HEK293 (cell line): ENCODE data around the gene ADAMTS14.

Experiments
- CTCF ChIA-PET: fragments of 350-600 bp; formaldehyde crosslinking; extraction: SDS; loops from one replicate; lab custom pipeline; 2021; ENCODE audit warnings: antibody characterized with exemption; lab: Yijun Ruan, JAX
- POLR2A ChIA-PET: fragments of 300-600 bp; formaldehyde crosslinking; extraction: SDS; loops from one replicate; lab custom pipeline; 2020; ENCODE audit warnings: antibody characterized with exemption, inconsistent platforms; lab: Yijun Ruan, JAX
- H3K27ac ChIP-seq: fragments of 200-500 bp; sonication (Bioruptor generic); 2 replicates; pipeline ENCODE4 v1.5.1; 2014; ENCODE audit warnings: low read depth, low read length, control low read depth, inconsistent platforms; ENCODE audit errors: extremely low read depth
- H3K36me3 ChIP-seq, 2 experiments: fragments of 200-500 bp in 1 of 2; sonication (Bioruptor generic) in 1 of 2; 1 replicate in 1 of 2; 2 replicates in 1 of 2; pipeline ENCODE4 v1.5.1; 2014 to 2017; ENCODE audit warnings: inconsistent platforms in 2 of 2, low read length in 2 of 2; ENCODE audit not compliant: control insufficient read depth in 2 of 2, insufficient read depth in 1 of 2
- H3K4me1 ChIP-seq: fragments of 200-500 bp; sonication (Bioruptor generic); 2 replicates; pipeline ENCODE4 v1.5.1; 2014; ENCODE audit warnings: mild to moderate bottlenecking, low read length, inconsistent platforms; ENCODE audit not compliant: control insufficient read depth, insufficient read depth
- H3K4me3 ChIP-seq: 2 replicates; pipeline ENCODE4 v1.5.1; 2011; ENCODE audit warnings: low read depth, mild to moderate bottlenecking, control low read depth, low read length, moderate library complexity
- H3K9me3 ChIP-seq: fragments of 200-500 bp; sonication (Bioruptor generic); 2 replicates; pipeline ENCODE4 v1.5.1; 2014; ENCODE audit warnings: low read depth, low read length, inconsistent platforms; ENCODE audit not compliant: control insufficient read depth, insufficient read depth
- EGR2 ChIP-seq: fragments of 450-650 bp; formaldehyde crosslinking; IDR thresholded peaks from 2 replicates; pipeline ENCODE4 v1.5.1; 2016; ENCODE audit warnings: low read depth, missing biosample characterization, missing genetic modification characterization
- GFI1B ChIP-seq: fragments of 450-650 bp; formaldehyde crosslinking; IDR thresholded peaks from 2 replicates; pipeline ENCODE4 v1.5.1; 2016; ENCODE audit warnings: missing biosample characterization, missing genetic modification characterization
- GLIS1 ChIP-seq: fragments of 450-650 bp; formaldehyde crosslinking; IDR thresholded peaks from 2 replicates; pipeline ENCODE4 v1.5.1; 2016; ENCODE audit warnings: missing biosample characterization, missing genetic modification characterization
- KLF8 ChIP-seq: fragments of 450-650 bp; formaldehyde crosslinking; IDR thresholded peaks from 2 replicates; pipeline ENCODE4 v1.5.1; 2016; ENCODE audit warnings: missing biosample characterization, missing genetic modification characterization
- MYNN ChIP-seq: fragments of 450-650 bp; formaldehyde crosslinking; IDR thresholded peaks from 2 replicates; pipeline ENCODE4 v1.5.1; 2016; ENCODE audit warnings: missing biosample characterization, missing genetic modification characterization, borderline replicate concordance
- REPIN1 ChIP-seq: fragments of 450-650 bp; formaldehyde crosslinking; IDR thresholded peaks from 2 replicates; pipeline ENCODE4 v1.5.1; 2017; ENCODE audit warnings: missing biosample characterization, missing genetic modification characterization, low read depth
- SP3 ChIP-seq: fragments of 450-650 bp; formaldehyde crosslinking; IDR thresholded peaks from 2 replicates; pipeline ENCODE4 v1.5.1; 2016; ENCODE audit warnings: missing biosample characterization, missing genetic modification characterization
- YY2 ChIP-seq: fragments of 450-650 bp; formaldehyde crosslinking; IDR thresholded peaks from 2 replicates; pipeline ENCODE4 v1.5.1; 2016; ENCODE audit warnings: missing biosample characterization, missing genetic modification characterization
- ZEB2 ChIP-seq: fragments of 450-650 bp; formaldehyde crosslinking; IDR thresholded peaks from 2 replicates; pipeline ENCODE4 v1.5.1; 2016; ENCODE audit warnings: missing biosample characterization, missing genetic modification characterization
- ZFHX2 ChIP-seq: fragments of 450-650 bp; formaldehyde crosslinking; conservative IDR thresholded peaks from 2 replicates; pipeline ENCODE4 v1.5.1; 2016; ENCODE audit warnings: missing biosample characterization, missing genetic modification characterization
- ZNF10 ChIP-seq: fragments of 450-650 bp; formaldehyde crosslinking; IDR thresholded peaks from 2 replicates; pipeline ENCODE4 v1.5.1; 2017; ENCODE audit warnings: missing biosample characterization, missing genetic modification characterization
- ZNF155 ChIP-seq: fragments of 450-650 bp; formaldehyde crosslinking; IDR thresholded peaks from 2 replicates; pipeline ENCODE4 v1.5.1; 2016; ENCODE audit warnings: missing biosample characterization, missing genetic modification characterization
- ZNF184 ChIP-seq: fragments of 450-650 bp; IDR thresholded peaks from 2 replicates; pipeline ENCODE4 v1.5.1; 2018; ENCODE audit warnings: missing biosample characterization, mild to moderate bottlenecking, missing genetic modification characterization
- ZNF223 ChIP-seq: fragments of 450-650 bp; formaldehyde crosslinking; IDR thresholded peaks from 2 replicates; pipeline ENCODE4 v1.5.1; 2016; ENCODE audit warnings: missing biosample characterization, missing genetic modification characterization
- ZNF24 ChIP-seq: fragments of 450-650 bp; formaldehyde crosslinking; IDR thresholded peaks from 2 replicates; pipeline ENCODE4 v1.5.1; 2016; ENCODE audit warnings: missing biosample characterization, missing genetic modification characterization
- ZNF514 ChIP-seq: fragments of 450-650 bp; formaldehyde crosslinking; IDR thresholded peaks from 2 replicates; pipeline ENCODE4 v1.5.1; 2016; ENCODE audit warnings: missing biosample characterization, missing genetic modification characterization
- ZNF626 ChIP-seq: fragments of 450-650 bp; sonication (Bioruptor Pico); formaldehyde crosslinking; IDR thresholded peaks from 2 replicates; pipeline ENCODE4 v1.5.1; 2018; ENCODE audit warnings: missing biosample characterization, missing genetic modification characterization, inconsistent platforms
- ZNF701 ChIP-seq: fragments of 450-650 bp; formaldehyde crosslinking; IDR thresholded peaks from 2 replicates; pipeline ENCODE4 v1.5.1; 2016; ENCODE audit warnings: missing biosample characterization, missing genetic modification characterization
- ZXDB ChIP-seq: fragments of 450-650 bp; formaldehyde crosslinking; IDR thresholded peaks from 2 replicates; pipeline ENCODE4 v1.5.1; 2016; ENCODE audit warnings: missing biosample characterization, missing genetic modification characterization
- TF ChIP-seq, protein P1 (sequence below): fragments of 450-650 bp; formaldehyde crosslinking; conservative IDR thresholded peaks from 2 replicates; pipeline ENCODE4 v1.5.1; 2016; ENCODE audit warnings: low read depth, missing biosample characterization, missing genetic modification characterization
- TF ChIP-seq, protein P2 (sequence below): fragments of 450-650 bp; formaldehyde crosslinking; optimal IDR thresholded peaks from 2 replicates; pipeline ENCODE3; 2016; ENCODE audit warnings: missing biosample characterization, mild to moderate bottlenecking, missing genetic modification characterization
- TF ChIP-seq, protein P3 (sequence below): fragments of 450-650 bp; formaldehyde crosslinking; IDR thresholded peaks from 2 replicates; pipeline ENCODE4 v1.5.1; 2016; ENCODE audit warnings: missing biosample characterization, missing genetic modification characterization
- TF ChIP-seq, protein P4 (sequence below): fragments of 450-650 bp; formaldehyde crosslinking; IDR thresholded peaks from 2 replicates; pipeline ENCODE4 v1.5.1; 2016; ENCODE audit warnings: missing biosample characterization, missing genetic modification characterization

The ADAMTS14 gene, protein sequence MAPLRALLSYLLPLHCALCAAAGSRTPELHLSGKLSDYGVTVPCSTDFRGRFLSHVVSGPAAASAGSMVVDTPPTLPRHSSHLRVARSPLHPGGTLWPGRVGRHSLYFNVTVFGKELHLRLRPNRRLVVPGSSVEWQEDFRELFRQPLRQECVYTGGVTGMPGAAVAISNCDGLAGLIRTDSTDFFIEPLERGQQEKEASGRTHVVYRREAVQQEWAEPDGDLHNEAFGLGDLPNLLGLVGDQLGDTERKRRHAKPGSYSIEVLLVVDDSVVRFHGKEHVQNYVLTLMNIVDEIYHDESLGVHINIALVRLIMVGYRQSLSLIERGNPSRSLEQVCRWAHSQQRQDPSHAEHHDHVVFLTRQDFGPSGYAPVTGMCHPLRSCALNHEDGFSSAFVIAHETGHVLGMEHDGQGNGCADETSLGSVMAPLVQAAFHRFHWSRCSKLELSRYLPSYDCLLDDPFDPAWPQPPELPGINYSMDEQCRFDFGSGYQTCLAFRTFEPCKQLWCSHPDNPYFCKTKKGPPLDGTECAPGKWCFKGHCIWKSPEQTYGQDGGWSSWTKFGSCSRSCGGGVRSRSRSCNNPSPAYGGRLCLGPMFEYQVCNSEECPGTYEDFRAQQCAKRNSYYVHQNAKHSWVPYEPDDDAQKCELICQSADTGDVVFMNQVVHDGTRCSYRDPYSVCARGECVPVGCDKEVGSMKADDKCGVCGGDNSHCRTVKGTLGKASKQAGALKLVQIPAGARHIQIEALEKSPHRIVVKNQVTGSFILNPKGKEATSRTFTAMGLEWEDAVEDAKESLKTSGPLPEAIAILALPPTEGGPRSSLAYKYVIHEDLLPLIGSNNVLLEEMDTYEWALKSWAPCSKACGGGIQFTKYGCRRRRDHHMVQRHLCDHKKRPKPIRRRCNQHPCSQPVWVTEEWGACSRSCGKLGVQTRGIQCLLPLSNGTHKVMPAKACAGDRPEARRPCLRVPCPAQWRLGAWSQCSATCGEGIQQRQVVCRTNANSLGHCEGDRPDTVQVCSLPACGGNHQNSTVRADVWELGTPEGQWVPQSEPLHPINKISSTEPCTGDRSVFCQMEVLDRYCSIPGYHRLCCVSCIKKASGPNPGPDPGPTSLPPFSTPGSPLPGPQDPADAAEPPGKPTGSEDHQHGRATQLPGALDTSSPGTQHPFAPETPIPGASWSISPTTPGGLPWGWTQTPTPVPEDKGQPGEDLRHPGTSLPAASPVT

DNA sequence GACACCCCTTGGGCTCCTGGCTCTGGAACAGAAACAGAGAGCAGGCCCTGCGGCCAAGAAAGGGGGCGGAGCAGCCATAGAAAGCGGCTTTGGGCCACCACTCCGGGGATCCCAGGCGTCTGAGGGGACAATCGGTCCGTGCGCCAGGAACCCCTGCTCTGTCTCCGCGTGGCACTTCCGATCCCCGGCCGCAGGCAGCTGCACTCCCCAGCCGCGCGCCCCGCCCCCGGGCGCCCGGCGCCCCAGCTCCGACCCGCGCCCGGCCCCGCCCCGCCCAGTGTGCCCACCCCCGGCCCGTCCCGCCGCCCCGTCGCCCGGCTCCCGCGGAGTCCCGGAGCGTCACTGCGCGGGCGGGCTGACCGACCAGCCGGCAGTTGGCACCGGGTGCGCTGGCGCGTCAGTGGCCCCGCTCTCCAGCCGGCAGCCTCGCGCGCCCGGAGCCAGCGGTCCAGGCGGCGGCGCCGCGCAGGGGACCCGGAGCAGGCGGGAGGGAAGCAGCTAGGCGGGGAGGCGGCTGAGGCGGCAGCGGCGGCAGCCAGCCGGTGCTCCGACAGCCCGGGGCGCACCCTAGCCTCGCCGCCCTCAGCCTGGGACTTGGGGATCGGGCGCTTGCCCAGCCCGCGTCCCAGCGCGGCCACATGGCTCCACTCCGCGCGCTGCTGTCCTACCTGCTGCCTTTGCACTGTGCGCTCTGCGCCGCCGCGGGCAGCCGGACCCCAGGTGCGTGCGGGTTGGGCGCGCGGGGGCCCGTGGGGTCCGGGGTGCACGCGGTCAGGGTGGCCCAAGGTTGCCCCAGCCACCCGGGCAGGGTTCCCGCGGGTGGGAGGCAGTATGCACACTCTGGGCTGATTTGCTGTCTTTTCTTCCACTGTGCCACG is at the start of gene ADAMTS14:
Gene ADAMTS14 (plus strand): TSS at position 342 of the 878 bp plus-strand sequence. CDS start 297 bp downstream, at position 639.
- H3K27ac ChIP-seq: no peak within 1 kb of the TSS
- CTCF ChIA-PET: interaction anchor here (0.6 kb wide), 1 partner anchor 123 kb away, joined by 3 read pairs; no protein-coding TSS in a partner anchor
- H3K9me3 ChIP-seq: no peaks in the 10 kb centered on the region
- H3K4me1 ChIP-seq: no peaks in the 10 kb centered on the region
- POLR2A ChIA-PET: no interaction called here
- peak within 1 kb of the TSS; percentile 24 for H3K4me3 ChIP-seq
- no peaks in the 10 kb centered on the region for H3K36me3 ChIP-seq
- TF ChIP-seq ZNF223 (tag by site-specific recombination): no peak
- TF ChIP-seq, protein P1, sequence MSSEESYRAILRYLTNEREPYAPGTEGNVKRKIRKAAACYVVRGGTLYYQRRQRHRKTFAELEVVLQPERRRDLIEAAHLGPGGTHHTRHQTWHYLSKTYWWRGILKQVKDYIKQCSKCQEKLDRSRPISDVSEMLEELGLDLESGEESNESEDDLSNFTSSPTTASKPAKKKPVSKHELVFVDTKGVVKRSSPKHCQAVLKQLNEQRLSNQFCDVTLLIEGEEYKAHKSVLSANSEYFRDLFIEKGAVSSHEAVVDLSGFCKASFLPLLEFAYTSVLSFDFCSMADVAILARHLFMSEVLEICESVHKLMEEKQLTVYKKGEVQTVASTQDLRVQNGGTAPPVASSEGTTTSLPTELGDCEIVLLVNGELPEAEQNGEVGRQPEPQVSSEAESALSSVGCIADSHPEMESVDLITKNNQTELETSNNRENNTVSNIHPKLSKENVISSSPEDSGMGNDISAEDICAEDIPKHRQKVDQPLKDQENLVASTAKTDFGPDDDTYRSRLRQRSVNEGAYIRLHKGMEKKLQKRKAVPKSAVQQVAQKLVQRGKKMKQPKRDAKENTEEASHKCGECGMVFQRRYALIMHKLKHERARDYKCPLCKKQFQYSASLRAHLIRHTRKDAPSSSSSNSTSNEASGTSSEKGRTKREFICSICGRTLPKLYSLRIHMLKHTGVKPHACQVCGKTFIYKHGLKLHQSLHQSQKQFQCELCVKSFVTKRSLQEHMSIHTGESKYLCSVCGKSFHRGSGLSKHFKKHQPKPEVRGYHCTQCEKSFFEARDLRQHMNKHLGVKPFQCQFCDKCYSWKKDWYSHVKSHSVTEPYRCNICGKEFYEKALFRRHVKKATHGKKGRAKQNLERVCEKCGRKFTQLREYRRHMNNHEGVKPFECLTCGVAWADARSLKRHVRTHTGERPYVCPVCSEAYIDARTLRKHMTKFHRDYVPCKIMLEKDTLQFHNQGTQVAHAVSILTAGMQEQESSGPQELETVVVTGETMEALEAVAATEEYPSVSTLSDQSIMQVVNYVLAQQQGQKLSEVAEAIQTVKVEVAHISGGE (tag by site-specific recombination): peak; percentile 50
- peak; percentile 18; the same call in 1 of the 2 replicates for TF ChIP-seq GLIS1 (tag by site-specific recombination)
- no peak for TF ChIP-seq ZNF514 (tag by site-specific recombination)
- no peak for TF ChIP-seq MYNN (tag by site-specific recombination)
- no peak for TF ChIP-seq EGR2
- TF ChIP-seq ZNF626 (tag by site-specific recombination): no peak
- TF ChIP-seq ZFHX2 (tag by site-specific recombination): no peak
- TF ChIP-seq ZNF155 (tag by site-specific recombination): no peak
- TF ChIP-seq, protein P2, sequence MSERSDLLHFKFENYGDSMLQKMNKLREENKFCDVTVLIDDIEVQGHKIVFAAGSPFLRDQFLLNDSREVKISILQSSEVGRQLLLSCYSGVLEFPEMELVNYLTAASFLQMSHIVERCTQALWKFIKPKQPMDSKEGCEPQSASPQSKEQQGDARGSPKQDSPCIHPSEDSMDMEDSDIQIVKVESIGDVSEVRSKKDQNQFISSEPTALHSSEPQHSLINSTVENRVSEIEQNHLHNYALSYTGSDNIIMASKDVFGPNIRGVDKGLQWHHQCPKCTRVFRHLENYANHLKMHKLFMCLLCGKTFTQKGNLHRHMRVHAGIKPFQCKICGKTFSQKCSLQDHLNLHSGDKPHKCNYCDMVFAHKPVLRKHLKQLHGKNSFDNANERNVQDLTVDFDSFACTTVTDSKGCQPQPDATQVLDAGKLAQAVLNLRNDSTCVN (tag by site-specific recombination): peak; percentile 35
- TF ChIP-seq, protein P3, sequence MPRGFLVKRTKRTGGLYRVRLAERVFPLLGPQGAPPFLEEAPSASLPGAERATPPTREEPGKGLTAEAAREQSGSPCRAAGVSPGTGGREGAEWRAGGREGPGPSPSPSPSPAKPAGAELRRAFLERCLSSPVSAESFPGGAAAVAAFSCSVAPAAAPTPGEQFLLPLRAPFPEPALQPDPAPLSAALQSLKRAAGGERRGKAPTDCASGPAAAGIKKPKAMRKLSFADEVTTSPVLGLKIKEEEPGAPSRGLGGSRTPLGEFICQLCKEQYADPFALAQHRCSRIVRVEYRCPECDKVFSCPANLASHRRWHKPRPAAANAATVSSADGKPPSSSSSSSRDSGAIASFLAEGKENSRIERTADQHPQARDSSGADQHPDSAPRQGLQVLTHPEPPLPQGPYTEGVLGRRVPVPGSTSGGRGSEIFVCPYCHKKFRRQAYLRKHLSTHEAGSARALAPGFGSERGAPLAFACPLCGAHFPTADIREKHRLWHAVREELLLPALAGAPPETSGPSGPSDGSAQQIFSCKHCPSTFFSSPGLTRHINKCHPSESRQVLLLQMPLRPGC (tag by site-specific recombination): no peak
- no peak for TF ChIP-seq ZNF184 (tag by site-specific recombination)
- TF ChIP-seq, protein P4, sequence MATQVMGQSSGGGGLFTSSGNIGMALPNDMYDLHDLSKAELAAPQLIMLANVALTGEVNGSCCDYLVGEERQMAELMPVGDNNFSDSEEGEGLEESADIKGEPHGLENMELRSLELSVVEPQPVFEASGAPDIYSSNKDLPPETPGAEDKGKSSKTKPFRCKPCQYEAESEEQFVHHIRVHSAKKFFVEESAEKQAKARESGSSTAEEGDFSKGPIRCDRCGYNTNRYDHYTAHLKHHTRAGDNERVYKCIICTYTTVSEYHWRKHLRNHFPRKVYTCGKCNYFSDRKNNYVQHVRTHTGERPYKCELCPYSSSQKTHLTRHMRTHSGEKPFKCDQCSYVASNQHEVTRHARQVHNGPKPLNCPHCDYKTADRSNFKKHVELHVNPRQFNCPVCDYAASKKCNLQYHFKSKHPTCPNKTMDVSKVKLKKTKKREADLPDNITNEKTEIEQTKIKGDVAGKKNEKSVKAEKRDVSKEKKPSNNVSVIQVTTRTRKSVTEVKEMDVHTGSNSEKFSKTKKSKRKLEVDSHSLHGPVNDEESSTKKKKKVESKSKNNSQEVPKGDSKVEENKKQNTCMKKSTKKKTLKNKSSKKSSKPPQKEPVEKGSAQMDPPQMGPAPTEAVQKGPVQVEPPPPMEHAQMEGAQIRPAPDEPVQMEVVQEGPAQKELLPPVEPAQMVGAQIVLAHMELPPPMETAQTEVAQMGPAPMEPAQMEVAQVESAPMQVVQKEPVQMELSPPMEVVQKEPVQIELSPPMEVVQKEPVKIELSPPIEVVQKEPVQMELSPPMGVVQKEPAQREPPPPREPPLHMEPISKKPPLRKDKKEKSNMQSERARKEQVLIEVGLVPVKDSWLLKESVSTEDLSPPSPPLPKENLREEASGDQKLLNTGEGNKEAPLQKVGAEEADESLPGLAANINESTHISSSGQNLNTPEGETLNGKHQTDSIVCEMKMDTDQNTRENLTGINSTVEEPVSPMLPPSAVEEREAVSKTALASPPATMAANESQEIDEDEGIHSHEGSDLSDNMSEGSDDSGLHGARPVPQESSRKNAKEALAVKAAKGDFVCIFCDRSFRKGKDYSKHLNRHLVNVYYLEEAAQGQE (tag by site-specific recombination): no peak
- no peak for TF ChIP-seq ZNF10 (tag by site-specific recombination)
- no peak for TF ChIP-seq ZNF24 (tag by site-specific recombination)
- TF ChIP-seq REPIN1: no peak
- no peak for TF ChIP-seq ZEB2 (tag by site-specific recombination)
- no peak for TF ChIP-seq GFI1B (tag by site-specific recombination)
- TF ChIP-seq SP3 (tag by site-specific recombination): peak; percentile 30; the same call in 1 of the 2 replicates
- no peak for TF ChIP-seq ZNF701 (tag by site-specific recombination)
- TF ChIP-seq ZXDB (tag by site-specific recombination): 0 out of 2 replicates have a peak, but pooled peaks have one; percentile 14
- TF ChIP-seq KLF8: no peak
- no peak for TF ChIP-seq YY2 (tag by site-specific recombination)
